DND-41 (cell line): ENCODE measurements around the gene SIPA1L3.

Experiments
- ATAC-seq: fragments of 200-7000 bp; cut with Tn5 transposase; 3 replicates; pipeline ENCODE4 v1.9.1; 2021; ENCODE audit warnings: low read depth; ENCODE audit not compliant: insufficient read depth
- DNase-seq: peaks from one replicate; pipeline ENCODE4 v3.0.0-alpha.2; 2020
- H2AFZ ChIP-seq: 2 replicates; pipeline ENCODE4 v1.6.0; 2012; ENCODE audit warnings: low read depth, low read length
- H3K27ac ChIP-seq: 2 replicates; pipeline ENCODE4 v1.5.1; 2012; ENCODE audit warnings: low read length, inconsistent platforms
- H3K27me3 ChIP-seq: fragments of 200-600 bp; sonication (generic); 2 replicates; pipeline ENCODE4 v1.6.0; 2012; ENCODE audit warnings: low read length, mild to moderate bottlenecking, inconsistent platforms; ENCODE audit not compliant: insufficient read depth, poor library complexity
- H3K36me3 ChIP-seq: 2 replicates; pipeline ENCODE4 v1.5.1; 2012; ENCODE audit warnings: low read length, inconsistent platforms; ENCODE audit not compliant: insufficient read depth
- H3K4me1 ChIP-seq: 2 replicates; pipeline ENCODE4 v1.5.1; 2012; ENCODE audit warnings: mild to moderate bottlenecking, low read length; ENCODE audit not compliant: insufficient read depth
- H3K4me2 ChIP-seq: 2 replicates; pipeline ENCODE4 v1.6.0; 2012; ENCODE audit warnings: mild to moderate bottlenecking, moderate library complexity, low read length, inconsistent platforms; ENCODE audit not compliant: insufficient read depth
- H3K4me3 ChIP-seq, 2 experiments: fragments of 200-600 bp in 1 of 2; shearing (Covaris generic) in 1 of 2; 2 replicates each; pipeline ENCODE4 v1.5.1; 2012 to 2016; ENCODE audit warnings: inconsistent platforms in 2 of 2, low read length in 2 of 2, mild to moderate bottlenecking in 2 of 2, low read depth in 1 of 2, moderate library complexity in 1 of 2
- H3K79me2 ChIP-seq: 2 replicates; pipeline ENCODE4 v1.6.0; 2012; ENCODE audit warnings: low read length, inconsistent platforms; ENCODE audit not compliant: insufficient read depth
- H3K9ac ChIP-seq: 2 replicates; pipeline ENCODE4 v1.6.0; 2012; ENCODE audit warnings: low read depth, mild to moderate bottlenecking, inconsistent platforms, low read length, moderate library complexity
- H3K9me3 ChIP-seq: 2 replicates; pipeline ENCODE4 v1.5.1; 2012; ENCODE audit warnings: low read length, moderate library complexity, mild to moderate bottlenecking, inconsistent platforms; ENCODE audit not compliant: insufficient read depth, severe bottlenecking
- H4K20me1 ChIP-seq: 2 replicates; pipeline ENCODE4 v1.6.0; 2012; ENCODE audit warnings: low read length; ENCODE audit not compliant: insufficient read depth
- CTCF ChIP-seq: IDR thresholded peaks from 2 replicates; pipeline ENCODE4 v1.5.1; 2012; ENCODE audit warnings: borderline replicate concordance, low read length, moderate library complexity, mild to moderate bottlenecking; ENCODE audit not compliant: poor library complexity, severe bottlenecking; ENCODE audit errors: extremely low read depth
- EZH2 ChIP-seq: IDR thresholded peaks from 3 replicates; pipeline ENCODE4 v1.6.1; 2012; ENCODE audit warnings: borderline replicate concordance, low read depth, mild to moderate bottlenecking, moderate library complexity, low read length, inconsistent platforms; ENCODE audit not compliant: severe bottlenecking

The SIPA1L3 gene

DNA sequence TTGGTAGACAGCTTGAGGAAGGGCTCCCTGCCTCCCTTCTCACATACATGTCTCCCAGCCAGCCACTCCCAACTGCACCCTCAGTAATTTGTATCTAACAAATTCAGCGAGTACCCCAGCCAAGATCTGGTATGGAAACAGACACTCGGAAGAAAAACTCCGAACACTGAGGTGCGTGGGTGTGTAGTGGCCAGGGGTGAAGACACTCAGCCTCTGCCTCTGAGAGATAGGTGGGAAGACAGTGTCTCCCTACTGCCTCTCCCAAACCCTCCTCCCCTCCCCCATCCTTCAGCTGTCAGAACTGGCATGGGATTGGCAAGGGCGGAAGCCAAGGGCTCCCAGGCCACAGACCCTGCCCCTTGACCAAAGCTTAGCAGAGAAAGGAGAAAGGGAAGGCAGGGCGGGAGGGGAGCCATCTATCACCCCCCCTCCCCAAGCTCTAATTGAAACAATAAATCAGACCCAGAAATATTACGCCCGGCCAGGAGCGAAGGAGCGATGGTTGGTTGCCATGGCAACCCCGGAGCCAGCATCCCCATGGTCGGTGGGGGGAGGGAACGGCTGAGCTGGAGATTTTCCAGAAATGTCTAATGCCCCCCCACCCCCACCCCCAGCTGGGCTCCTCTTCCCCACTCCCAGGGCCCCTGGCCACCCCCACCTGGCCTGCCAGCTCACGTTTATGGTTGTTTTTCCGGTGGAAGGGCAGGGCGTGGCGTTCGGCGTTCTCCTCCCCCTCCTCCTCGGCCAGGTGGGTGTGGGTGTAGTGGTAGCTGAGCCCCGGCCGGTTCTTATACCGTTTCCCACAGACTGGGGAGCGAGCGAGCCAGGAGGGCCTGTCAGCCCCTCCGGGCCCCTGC lies 310.0 kb downstream of the SIPA1L3 start:
- Histone ChIP-seq H4K20me1 (peaks cover 11% of the 10 kb centered on the region), H3K4me2 (no peak overlapping the region), H3K9me3 (no peaks in the 10 kb centered on the region), H3K27ac (no peak overlapping the region), H3K4me3 (no peak overlapping the region), H3K4me1 (peaks cover 14% of the 10 kb centered on the region), H2AFZ (no peak overlapping the region), H3K36me3 (no peaks in the 10 kb centered on the region), H3K9ac (no peak overlapping the region), H3K79me2 (no peaks in the 10 kb centered on the region), H3K27me3 (peaks cover 5% of the 10 kb centered on the region)
- ATAC-seq: no peak
- TF ChIP-seq EZH2 (no peak), CTCF (no peak)
- DNase-seq: no peak

GRCh38 chr19:38218204-38218603 lies 311.2 kb downstream of the SIPA1L3 start:
- Histone ChIP-seq H3K27me3 (peaks cover 7% of the 10 kb centered on the region), H3K4me2 (no peak overlapping the region), H3K36me3 (no peaks in the 10 kb centered on the region), H3K79me2 (no peaks in the 10 kb centered on the region), H3K27ac (no peak overlapping the region), H3K9me3 (no peaks in the 10 kb centered on the region), H3K4me1 (peaks cover 13% of the 10 kb centered on the region), H3K4me3 (no peak overlapping the region), H2AFZ (no peak overlapping the region), H4K20me1 (peaks cover 11% of the 10 kb centered on the region), H3K9ac (no peak overlapping the region)
- ATAC-seq: no peak
- TF ChIP-seq CTCF (no peak), EZH2 (no peak)
- no peak for DNase-seq

DNA sequence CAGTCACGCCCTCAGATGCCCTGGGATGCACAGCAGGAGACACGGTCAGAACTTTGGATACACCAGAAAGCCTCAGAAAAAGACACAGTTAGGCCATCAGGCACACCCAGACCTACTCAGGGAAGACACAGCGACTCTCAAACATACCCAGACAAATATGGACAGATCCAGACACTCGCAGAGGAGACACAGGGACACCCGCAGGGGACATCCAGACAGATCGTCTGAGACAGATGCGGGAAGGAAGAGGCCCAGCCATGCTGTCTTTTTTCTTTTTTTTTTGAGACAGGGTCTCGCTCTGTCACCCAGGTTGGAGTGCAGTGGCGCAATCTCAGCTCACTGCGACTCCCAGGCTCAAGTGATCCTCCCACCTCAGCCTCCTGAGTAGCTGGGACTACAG lies 312.2 kb downstream of the SIPA1L3 start:
- Histone ChIP-seq H4K20me1 (peaks cover 4% of the 10 kb centered on the region), H3K27ac (no peak overlapping the region), H3K36me3 (no peaks in the 10 kb centered on the region), H3K27me3 (peaks cover 3% of the 10 kb centered on the region), H3K9ac (no peak overlapping the region), H3K4me2 (no peak overlapping the region), H3K4me1 (peaks cover 3% of the 10 kb centered on the region), H3K79me2 (no peaks in the 10 kb centered on the region), H3K4me3 (no peak overlapping the region), H2AFZ (no peak overlapping the region), H3K9me3 (no peaks in the 10 kb centered on the region)
- no peak for TF ChIP-seq EZH2
- no peak for TF ChIP-seq CTCF
- no peak for ATAC-seq
- DNase-seq: no peak
